H7 (cell line): Measurements from ENCODE around the gene CHMP2A. TPM values are rescaled to one million over a fixed set of nuclear protein-coding genes. Genes with fewer than 3 reads are reported as not detected.
A peak's percentile ranks its signal among the peaks of the same experiment; 100 is the strongest.
"Not testable (repeated sequence)": the region's sequence is repeated elsewhere in the genome, so short reads cannot be mapped to it uniquely, and the experiment has no call there.

ENCODE experiments used
- DNase-seq: peaks from one replicate; pipeline ENCODE4 v3.0.0; 2012
- H3K27me3 ChIP-seq: 2 replicates; pipeline ENCODE4 v1.6.0; 2011; ENCODE audit warnings: mild to moderate bottlenecking, low read length; ENCODE audit not compliant: control insufficient read depth, insufficient read depth
- H3K36me3 ChIP-seq: replicated peaks from 2 replicates; pipeline ENCODE4 v1.5.1; 2011; ENCODE audit warnings: low read length; ENCODE audit not compliant: control insufficient read depth, insufficient read depth
- H3K4me3 ChIP-seq: 2 replicates; pipeline ENCODE4 v1.5.1; 2011; ENCODE audit warnings: low read depth, mild to moderate bottlenecking, control low read depth, low read length, moderate library complexity; ENCODE audit not compliant: insufficient read depth
- total RNA-seq: library from RNA; depleted of rRNA; stranded (reverse); fragments of >200 nt; shearing (Covaris generic); gene quantifications from 2 replicates; pipeline ENCODE4 v1.2.3, GENCODE V29; 2014

Gene CHMP2A
- total RNA-seq, 1 experiment from 2014 or later, result 85.9 TPM

DNA sequence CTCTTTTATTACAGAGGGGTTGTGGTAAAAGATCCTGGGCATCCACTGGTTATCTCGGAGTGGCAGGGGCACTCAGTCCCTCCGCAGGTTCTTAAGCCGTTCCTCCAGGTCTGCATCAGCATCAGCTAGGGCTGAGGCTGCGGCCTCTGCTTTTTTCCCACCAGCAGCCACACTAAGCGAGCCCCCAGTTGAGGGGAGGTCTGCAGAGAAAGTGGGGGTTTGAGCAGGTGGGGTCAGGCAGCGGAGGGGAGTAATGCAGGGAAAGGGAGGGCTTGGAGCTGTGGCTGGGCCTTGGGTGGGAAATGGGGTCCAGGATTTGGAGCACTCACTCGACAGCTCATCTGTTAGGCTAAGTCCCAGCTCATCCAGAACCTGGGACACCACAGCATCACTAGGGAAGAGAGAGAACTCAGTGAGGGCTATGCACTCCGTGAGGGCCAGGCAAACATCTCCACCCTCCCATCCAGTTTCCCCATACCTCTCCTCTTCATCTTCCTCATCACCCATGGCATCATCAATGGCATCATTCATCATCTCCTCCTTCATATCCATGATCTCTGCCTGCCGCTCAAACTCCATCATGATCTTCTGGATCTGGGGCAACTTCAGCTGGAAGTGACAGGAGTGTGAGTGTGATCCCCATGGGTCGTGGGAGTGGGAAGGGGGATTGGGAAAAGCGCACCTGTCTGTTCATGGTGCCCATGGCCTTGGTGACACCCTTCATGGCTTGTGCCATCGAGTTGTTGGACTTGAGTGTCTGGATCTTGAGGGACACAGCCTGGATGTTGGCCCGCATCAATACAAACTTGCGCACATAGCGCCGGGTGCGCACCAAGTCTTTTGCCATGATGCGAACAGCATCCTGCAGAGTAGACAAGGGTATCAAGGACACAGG is 3.1 kb downstream of the CHMP2A start:
- Histone ChIP-seq H3K27me3 (no peaks in the 10 kb centered on the region), H3K4me3 (no peak overlapping the region), H3K36me3 (peaks cover 62% of the 10 kb centered on the region)
- DNase-seq, result no peak

DNA sequence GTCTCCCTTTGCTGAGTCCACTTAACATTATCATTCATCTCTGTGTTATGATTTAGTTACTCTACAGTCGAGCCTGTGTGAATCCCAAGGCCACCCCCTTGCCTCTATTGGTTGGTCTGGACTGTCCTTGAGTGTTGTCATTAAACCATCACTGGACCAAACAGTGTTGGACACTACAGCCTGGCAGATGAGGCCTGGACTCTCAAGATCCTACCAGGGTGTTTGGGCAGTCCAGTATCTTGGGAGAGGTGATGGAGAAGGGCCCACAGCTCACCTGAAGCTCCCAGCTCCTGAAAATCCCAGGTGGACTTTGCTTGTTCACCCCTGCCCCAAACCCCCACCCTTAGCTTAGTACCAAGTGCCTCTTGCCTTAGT is 3.8 kb downstream of the CHMP2A start:
- Histone ChIP-seq H3K36me3 (peaks cover 61% of the 10 kb centered on the region), H3K4me3 (no peak overlapping the region), H3K27me3 (no peaks in the 10 kb centered on the region)
- no peak for DNase-seq

DNA sequence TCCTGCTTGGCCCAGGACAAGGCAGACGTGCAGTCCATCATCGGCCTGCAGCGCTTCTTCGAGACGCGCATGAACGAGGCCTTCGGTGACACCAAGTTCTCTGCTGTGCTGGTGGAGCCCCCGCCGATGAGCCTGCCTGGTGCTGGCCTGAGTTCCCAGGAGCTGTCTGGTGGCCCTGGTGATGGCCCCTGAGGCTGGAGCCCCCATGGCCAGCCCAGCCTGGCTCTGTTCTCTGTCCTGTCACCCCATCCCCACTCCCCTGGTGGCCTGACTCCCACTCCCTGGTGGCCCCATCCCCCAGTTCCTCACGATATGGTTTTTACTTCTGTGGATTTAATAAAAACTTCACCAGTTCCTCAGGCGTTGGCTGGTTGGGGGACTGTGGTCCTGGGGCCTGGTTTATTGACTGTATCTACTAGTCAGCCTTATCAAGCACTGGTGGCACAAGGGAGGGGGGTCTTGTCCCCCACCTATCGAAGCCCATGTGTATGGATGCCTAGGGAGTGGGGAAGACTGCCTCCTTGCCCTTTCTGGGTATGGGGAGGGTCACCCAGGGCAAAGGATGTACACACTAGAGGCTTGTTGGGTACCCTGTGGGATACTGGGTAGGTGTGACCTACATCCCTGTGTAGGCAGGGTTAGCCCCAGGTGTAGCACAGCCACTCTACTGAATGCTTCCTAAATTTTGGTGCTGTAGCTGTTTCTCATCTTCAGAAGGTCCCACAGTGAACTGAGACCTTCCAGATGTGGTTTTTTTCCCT is 4.4 kb downstream of the CHMP2A start:
- peaks cover 65% of the 10 kb centered on the region for H3K36me3 ChIP-seq
- DNase-seq, result no peak
- H3K4me3 ChIP-seq, result no peak overlapping the region
- no peaks in the 10 kb centered on the region for H3K27me3 ChIP-seq

DNA sequence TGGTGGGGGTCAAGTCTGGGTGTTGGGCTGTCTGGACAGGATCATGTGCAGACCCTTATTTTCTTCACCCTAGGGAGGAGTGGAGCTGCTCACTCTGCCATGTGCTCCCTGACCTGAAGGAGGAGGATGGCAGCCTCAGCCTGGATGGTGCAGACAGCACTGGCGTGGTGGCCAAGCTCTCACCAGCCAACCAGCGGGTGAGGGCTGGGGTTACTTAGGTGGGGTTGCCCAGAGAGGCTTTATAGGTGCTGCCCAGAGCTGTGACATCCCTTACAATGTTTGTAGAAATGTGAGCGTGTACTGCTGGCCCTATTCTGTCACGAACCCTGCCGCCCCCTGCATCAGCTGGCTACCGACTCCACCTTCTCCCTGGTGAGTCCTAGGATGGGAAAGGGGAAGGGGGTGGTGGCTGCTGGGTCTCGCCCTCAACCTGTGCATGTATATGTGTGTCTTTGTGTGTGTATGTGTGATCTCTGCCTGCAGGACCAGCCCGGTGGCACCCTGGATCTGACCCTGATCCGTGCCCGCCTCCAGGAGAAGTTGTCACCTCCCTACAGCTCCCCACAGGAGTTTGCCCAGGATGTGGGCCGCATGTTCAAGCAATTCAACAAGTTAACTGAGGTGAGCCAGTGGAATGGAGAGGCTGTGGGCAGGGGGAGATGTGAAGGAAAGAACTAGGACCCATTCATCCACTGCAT is 5.1 kb downstream of the CHMP2A start:
- no peak overlapping the region for H3K4me3 ChIP-seq
- H3K36me3 ChIP-seq, result peaks cover 69% of the 10 kb centered on the region
- H3K27me3 ChIP-seq, result no peaks in the 10 kb centered on the region
- DNase-seq, result no peak

DNA sequence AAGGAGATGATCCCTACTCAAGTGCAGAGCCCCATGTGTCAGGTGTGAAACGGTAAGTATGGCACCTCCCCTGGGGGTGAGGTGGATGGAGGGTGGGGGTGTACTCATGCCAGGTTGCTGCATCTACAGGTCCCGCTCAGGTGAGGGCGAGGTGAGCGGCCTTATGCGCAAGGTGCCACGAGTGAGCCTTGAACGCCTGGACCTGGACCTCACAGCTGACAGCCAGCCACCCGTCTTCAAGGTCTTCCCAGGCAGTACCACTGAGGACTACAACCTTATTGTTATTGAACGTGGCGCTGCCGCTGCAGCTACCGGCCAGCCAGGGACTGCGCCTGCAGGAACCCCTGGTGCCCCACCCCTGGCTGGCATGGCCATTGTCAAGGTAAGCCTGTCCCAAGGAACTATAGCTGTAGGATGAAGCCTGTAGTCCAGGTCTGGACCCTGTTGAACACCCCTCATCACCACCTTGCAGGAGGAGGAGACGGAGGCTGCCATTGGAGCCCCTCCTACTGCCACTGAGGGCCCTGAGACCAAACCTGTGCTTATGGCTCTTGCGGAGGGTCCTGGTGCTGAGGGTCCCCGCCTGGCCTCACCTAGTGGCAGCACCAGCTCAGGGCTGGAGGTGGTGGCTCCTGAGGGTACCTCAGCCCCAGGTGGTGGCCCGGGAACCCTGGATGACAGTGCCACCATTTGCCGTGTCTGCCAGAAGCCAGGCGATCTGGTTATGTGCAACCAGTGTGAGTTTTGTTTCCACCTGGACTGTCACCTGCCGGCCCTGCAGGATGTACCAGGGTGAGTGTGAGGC is 5.8 kb downstream of the CHMP2A start:
- no peak for DNase-seq
- peaks cover 69% of the 10 kb centered on the region for H3K36me3 ChIP-seq
- no peaks in the 10 kb centered on the region for H3K27me3 ChIP-seq
- H3K4me3 ChIP-seq, result no peak overlapping the region

DNA sequence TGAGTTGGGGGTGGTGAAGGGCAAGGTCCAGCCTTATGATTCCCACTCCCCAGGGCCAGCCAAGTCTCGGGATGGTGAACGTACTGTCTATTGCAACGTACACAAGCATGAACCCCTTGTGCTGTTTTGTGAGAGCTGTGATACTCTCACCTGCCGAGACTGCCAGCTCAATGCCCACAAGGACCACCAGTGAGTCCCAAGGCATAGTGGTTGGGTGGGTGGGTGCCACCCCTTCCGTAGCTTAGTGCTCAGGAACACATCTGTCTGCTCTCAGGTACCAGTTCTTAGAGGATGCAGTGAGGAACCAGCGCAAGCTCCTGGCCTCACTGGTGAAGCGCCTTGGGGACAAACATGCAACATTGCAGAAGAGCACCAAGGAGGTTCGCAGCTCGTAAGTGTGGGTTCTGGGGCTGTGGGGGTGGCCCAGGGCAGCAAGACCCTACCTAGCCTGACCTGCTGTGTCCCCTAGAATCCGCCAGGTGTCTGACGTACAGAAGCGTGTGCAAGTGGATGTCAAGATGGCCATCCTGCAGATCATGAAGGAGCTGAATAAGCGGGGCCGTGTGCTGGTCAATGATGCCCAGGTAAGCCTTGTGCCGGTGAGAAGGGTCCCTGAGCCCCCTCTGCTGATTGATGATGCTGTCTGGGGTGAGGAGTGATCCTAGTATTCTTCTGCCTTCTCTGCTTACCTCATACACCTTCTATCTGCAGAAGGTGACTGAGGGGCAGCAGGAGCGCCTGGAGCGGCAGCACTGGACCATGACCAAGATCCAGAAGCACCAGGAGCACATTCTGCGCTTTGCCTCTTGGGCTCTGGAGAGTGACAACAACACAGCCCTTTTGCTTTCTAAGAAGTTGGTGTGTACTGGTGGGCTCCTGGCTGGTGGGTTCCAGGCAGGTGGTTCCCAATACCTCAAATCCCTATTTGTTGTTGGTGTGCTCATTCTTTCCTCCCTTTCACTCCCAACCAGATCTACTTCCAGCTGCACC is 7.3 kb downstream of the CHMP2A start:
- no peak for DNase-seq
- Histone ChIP-seq H3K27me3 (peaks cover 2% of the 10 kb centered on the region), H3K36me3 (peaks cover 67% of the 10 kb centered on the region), H3K4me3 (no peak overlapping the region)

DNA sequence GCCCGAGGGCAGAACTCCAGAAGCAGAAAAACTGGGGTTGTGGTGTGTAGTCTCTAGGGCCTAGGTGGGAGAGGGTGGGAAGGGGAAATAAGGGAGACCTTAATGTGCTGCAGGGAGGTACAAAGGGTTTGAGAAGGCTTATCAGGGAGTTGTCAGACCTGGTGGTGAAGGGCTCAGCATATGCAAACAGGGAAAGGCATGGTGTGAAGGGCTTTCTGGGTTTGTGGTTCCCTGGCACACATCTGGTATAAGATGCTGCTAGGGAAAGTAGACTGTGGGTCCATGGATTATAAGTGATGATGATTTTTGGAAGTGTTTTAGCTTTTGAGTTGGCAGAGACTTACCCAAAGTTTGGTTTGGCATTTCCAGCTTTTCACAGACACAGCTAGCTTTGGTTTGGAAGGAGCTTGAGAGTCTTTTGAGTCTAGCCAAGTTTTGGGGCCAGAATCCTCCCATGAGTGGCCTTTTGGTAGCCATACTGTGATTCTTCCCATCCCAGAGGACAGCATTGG is 8.8 kb downstream of the CHMP2A start:
- Histone ChIP-seq H3K4me3 (peak overlapping the region; percentile 97), H3K36me3 (peaks cover 58% of the 10 kb centered on the region), H3K27me3 (peaks cover 4% of the 10 kb centered on the region)
- no peak for DNase-seq

DNA sequence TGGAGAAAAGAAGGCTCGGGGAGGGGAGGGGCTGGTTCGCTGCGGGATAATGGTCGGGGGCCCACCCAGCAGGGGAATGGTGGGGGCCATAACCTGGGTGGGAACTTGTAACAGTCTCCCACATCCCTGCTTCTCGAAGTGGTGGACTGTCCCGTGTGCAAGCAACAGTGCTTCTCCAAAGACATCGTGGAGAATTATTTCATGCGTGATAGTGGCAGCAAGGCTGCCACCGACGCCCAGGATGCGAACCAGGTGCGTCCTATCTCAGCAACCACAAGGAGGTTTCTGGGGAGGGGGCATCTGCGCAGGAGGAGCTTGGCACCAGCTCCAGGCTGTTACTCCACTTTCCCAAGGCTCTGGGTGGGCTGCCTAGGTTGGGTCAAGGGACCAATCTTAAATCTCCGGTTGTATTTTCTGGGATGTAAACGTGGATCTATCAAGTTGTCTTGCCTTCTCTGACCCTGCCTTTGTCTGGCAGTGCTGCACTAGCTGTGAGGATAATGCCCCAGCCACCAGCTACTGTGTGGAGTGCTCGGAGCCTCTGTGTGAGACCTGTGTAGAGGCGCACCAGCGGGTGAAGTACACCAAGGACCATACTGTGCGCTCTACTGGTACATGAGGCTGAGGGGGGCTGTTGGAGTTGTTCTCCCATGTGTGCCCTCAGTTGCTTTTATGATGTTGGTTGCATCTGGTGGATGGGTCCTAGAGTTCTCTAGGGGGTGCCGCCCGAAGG is 9.5 kb downstream of the CHMP2A start:
- H3K36me3 ChIP-seq, result peaks cover 52% of the 10 kb centered on the region
- H3K27me3 ChIP-seq, result peaks cover 5% of the 10 kb centered on the region
- peak overlapping the region; percentile 97 for H3K4me3 ChIP-seq
- DNase-seq, result peak; percentile 49

DNA sequence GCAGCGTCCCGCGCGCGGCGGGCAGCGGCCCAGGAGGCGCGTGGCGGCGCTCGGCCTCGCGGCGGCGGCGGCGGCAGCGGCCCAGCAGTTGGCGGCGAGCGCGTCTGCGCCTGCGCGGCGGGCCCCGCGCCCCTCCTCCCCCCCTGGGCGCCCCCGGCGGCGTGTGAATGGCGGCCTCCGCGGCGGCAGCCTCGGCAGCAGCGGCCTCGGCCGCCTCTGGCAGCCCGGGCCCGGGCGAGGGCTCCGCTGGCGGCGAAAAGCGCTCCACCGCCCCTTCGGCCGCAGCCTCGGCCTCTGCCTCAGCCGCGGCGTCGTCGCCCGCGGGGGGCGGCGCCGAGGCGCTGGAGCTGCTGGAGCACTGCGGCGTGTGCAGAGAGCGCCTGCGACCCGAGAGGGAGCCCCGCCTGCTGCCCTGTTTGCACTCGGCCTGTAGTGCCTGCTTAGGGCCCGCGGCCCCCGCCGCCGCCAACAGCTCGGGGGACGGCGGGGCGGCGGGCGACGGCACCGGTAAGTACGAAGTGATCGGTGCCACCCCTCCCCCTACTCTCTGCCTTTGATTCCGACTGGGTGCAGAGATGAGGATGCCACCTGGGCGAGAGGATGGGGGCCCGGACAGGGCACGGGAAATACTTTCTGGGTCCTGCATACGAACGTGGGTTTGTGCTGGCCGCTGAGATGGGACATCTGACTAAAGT is 10.2 kb downstream of the CHMP2A start:
- peaks cover 8% of the 10 kb centered on the region for H3K27me3 ChIP-seq
- DNase-seq, result peak; percentile 99
- peaks cover 44% of the 10 kb centered on the region for H3K36me3 ChIP-seq
- H3K4me3 ChIP-seq, result peak overlapping the region; percentile 97

DNA sequence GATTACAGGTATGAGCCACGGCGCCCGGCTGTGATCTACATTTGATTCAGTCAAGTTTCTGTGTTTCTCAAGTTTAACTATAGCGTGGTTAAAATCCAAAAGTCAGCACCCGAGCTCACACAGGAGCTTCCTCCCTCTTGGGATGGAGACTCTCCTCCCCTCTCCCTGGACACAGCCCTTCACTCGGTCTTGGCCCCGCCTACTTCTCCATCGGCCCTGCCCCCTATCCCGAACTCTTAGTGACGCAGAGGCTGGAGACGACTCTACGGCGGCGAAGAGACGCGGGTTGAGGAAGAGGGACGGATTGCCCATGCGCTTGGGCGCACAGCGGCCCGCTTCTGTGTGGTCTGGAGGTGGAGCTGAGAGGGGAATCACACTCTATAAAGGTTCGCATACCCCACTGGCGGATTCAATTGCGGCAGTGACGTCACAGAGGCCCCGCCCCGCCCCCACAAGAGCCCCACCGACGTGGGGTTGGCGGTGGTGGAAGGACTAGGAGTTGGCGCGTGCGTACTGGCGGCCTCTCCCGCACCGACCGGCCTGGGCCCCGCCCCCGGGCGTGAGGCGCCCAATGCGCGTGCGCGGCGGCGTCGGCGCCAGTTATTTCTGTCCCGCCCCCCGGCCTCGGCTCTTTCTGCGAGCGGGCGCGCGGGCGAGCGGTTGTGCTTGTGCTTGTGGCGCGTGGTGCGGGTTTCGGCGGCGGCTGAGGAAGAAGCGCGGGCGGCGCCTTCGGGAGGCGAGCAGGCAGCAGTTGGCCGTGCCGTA is 10.9 kb downstream of the CHMP2A start, which contains the start of gene TRIM28:
Gene TRIM28 (plus strand): TSS at position 239 of the 765 bp plus-strand sequence. CDS start 694 bp downstream, outside the sequence.
- Histone ChIP-seq H3K4me3 (peak within 1 kb of the TSS; percentile 97), H3K36me3 (peaks cover 37% of the 10 kb centered on the region), H3K27me3 (peaks cover 10% of the 10 kb centered on the region)
- peak; percentile 100 for DNase-seq

DNA sequence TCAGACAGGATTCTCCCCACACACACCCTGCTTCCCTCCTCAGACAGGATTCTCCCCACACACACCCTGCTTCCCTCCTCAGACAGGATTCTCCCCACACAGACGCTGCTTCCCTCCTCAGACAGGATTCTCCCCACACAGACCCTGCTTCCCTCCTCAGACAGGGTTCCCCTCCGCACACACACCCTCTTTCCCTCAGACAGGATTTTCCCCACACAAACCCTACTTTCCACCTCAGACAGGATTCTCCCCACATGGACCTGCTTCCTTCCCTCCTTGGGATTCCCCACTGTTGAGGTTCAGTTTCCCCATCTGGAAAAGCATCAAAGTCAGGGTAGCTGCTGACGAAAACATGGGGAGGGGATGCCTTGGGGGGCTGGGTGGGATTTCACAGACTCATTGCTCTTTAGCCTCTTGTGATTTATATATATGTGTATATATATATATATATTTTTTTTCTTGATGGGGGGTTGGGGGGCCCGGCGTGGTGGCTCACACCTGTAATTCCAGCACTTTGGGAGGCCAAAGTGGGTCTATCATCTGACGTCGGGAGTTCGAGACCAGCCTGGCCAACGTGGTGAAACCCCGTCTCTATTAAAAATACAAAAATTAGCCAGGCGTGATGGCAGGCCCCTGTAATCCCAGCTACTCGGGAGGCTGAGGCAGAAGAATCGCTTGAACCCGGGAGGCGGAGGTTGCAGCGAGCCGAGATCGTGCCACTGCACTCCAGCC is 12.1 kb downstream of the CHMP2A start:
- peaks cover 25% of the 10 kb centered on the region for H3K36me3 ChIP-seq
- H3K27me3 ChIP-seq, DNase-seq, H3K4me3 ChIP-seq: not testable (repeated sequence)
